LNCAP (cell line): Measurements from ENCODE around the gene TOP2B.

ENCODE experiments used
- CTCF ChIP-seq: fragments of 450-650 bp; IDR thresholded peaks from 2 replicates; pipeline ENCODE4 v1.5.1; 2017; ENCODE audit warnings: mild to moderate bottlenecking

TOP2B gene

GRCh38 chr3:25581335-25581734, 83.4 kb downstream of the TOP2B start:
- TF ChIP-seq CTCF: no peak

- no peak for TF ChIP-seq CTCF
Measured at GRCh38 chr3:25580534-25580933, 84.2 kb downstream of the TOP2B start.

GRCh38 chr3:25578059-25578458, 86.6 kb downstream of the TOP2B start:
- TF ChIP-seq CTCF: no peak

GRCh38 chr3:25576831-25577454, 87.8 kb downstream of the TOP2B start:
- TF ChIP-seq CTCF: no peak

GRCh38 chr3:25576146-25576545, 88.6 kb downstream of the TOP2B start:
- no peak for TF ChIP-seq CTCF

GRCh38 chr3:25575001-25575400, 89.7 kb downstream of the TOP2B start:
- no peak for TF ChIP-seq CTCF

- no peak for TF ChIP-seq CTCF
Measured at GRCh38 chr3:25574172-25574765, 90.4 kb downstream of the TOP2B start.
